Neural cell (in vitro differentiated cells): ENCODE results near the gene IGF1R. TPM values are rescaled to one million over a fixed set of nuclear protein-coding genes. Genes with fewer than 3 reads are reported as not detected.
"Not testable (repeated sequence)": the region's sequence is repeated elsewhere in the genome, so short reads cannot be mapped to it uniquely, and the experiment has no call there.

ENCODE experiments used
- H2AFZ ChIP-seq: fragments of 200-600, 300-800 bp; sonication (generic), shearing (Covaris generic); 2 replicates; pipeline ENCODE4 v1.6.0; 2014; ENCODE audit warnings: low read depth, mild to moderate bottlenecking, antibody characterized with exemption, low read length, moderate library complexity
- H3F3A ChIP-seq: fragments of 200-600 bp; shearing (Covaris generic); 2 replicates; pipeline ENCODE4 v1.6.1; 2016; ENCODE audit warnings: mild to moderate bottlenecking, moderate library complexity, mixed read lengths, antibody characterized with exemption, low read length; ENCODE audit not compliant: insufficient read depth, poor library complexity, severe bottlenecking
- H3K27ac ChIP-seq: fragments of 200-600, 300-800 bp; sonication (generic), shearing (Covaris generic); 2 replicates; pipeline ENCODE4 v1.5.1; 2014; ENCODE audit warnings: mild to moderate bottlenecking, low read length, moderate library complexity
- H3K27me3 ChIP-seq: fragments of 300-800, 200-600 bp; sonication (generic), shearing (Covaris generic); 2 replicates; pipeline ENCODE4 v1.6.0; 2014; ENCODE audit warnings: mild to moderate bottlenecking, low read depth, low read length, moderate library complexity; ENCODE audit not compliant: insufficient read depth
- H3K36me3 ChIP-seq: fragments of 300-800, 200-600 bp; sonication (generic), shearing (Covaris generic); 2 replicates; pipeline ENCODE4 v1.5.1; 2014; ENCODE audit warnings: mild to moderate bottlenecking, antibody characterized with exemption, low read length, moderate library complexity; ENCODE audit not compliant: insufficient read depth
- H3K4me2 ChIP-seq: fragments of 300-800, 200-600 bp; sonication (generic), shearing (Covaris generic); 2 replicates; pipeline ENCODE4 v1.6.0; 2014; ENCODE audit warnings: mild to moderate bottlenecking, low read length
- H3K4me3 ChIP-seq: fragments of 300-800, 200-600 bp; sonication (generic), shearing (Covaris generic); 2 replicates; pipeline ENCODE4 v1.5.1; 2014; ENCODE audit warnings: mild to moderate bottlenecking, low read length, moderate library complexity
- H3K79me2 ChIP-seq: fragments of 200-600 bp; shearing (Covaris generic); replicated peaks from 2 replicates; pipeline ENCODE4 v1.6.0; 2014; ENCODE audit warnings: mild to moderate bottlenecking, low read length, moderate library complexity; ENCODE audit not compliant: insufficient read depth
- H3K9ac ChIP-seq: fragments of 300-800, 200-600 bp; sonication (generic), shearing (Covaris generic); 2 replicates; pipeline ENCODE4 v1.6.1; 2016; ENCODE audit warnings: mild to moderate bottlenecking, low read length, mixed read lengths
- H3K9me2 ChIP-seq: fragments of 200-600 bp; shearing (Covaris generic); 2 replicates; pipeline ENCODE4 v1.6.1; 2016; ENCODE audit warnings: mild to moderate bottlenecking, low read length, mixed read lengths; ENCODE audit not compliant: insufficient read depth
- H3K9me3 ChIP-seq: fragments of 200-600, 300-800 bp; sonication (generic), shearing (Covaris generic); 2 replicates; pipeline ENCODE4 v1.6.1; 2016; ENCODE audit warnings: mild to moderate bottlenecking, mixed run types, low read length, moderate library complexity, mixed read lengths
- H4K20me1 ChIP-seq: fragments of 200-600 bp; shearing (Covaris generic); 2 replicates; pipeline ENCODE4 v1.6.1; 2016; ENCODE audit warnings: mild to moderate bottlenecking, mixed run types; ENCODE audit not compliant: insufficient read depth
- CTCF ChIP-seq: fragments of 450-650 bp; IDR thresholded peaks from 2 replicates; pipeline ENCODE4 v1.5.1; 2014; ENCODE audit warnings: antibody characterized with exemption, mild to moderate bottlenecking, moderate library complexity; ENCODE audit not compliant: poor library complexity, severe bottlenecking
- EP300 ChIP-seq: fragments of 450-650 bp; conservative IDR thresholded peaks from 2 replicates; pipeline ENCODE4 v1.6.1; 2014; ENCODE audit warnings: antibody characterized with exemption, mild to moderate bottlenecking, moderate library complexity; ENCODE audit not compliant: poor library complexity, severe bottlenecking
- EZH2 ChIP-seq: fragments of 200-600, 300-800 bp; shearing (Covaris generic), sonication (generic); IDR thresholded peaks from 2 replicates; pipeline ENCODE4 v1.6.1; 2014; ENCODE audit warnings: antibody characterized with exemption, low read length, borderline replicate concordance, mild to moderate bottlenecking; ENCODE audit not compliant: insufficient read depth, poor library complexity, severe bottlenecking
- MXI1 ChIP-seq: fragments of 450-650 bp; conservative IDR thresholded peaks from 2 replicates; pipeline ENCODE4 v1.6.1; 2014; ENCODE audit warnings: antibody characterized with exemption, mild to moderate bottlenecking; ENCODE audit not compliant: poor library complexity, severe bottlenecking
- POLR2AphosphoS5 ChIP-seq: IDR thresholded peaks from 2 replicates; pipeline ENCODE4 v1.6.1; 2012
- RAD21 ChIP-seq: fragments of 450-650 bp; conservative IDR thresholded peaks from 2 replicates; pipeline ENCODE4 v1.6.1; 2014; ENCODE audit warnings: antibody characterized with exemption, mild to moderate bottlenecking, moderate library complexity
- REST ChIP-seq: IDR thresholded peaks from 2 replicates; pipeline ENCODE4 v1.6.1; 2012; ENCODE audit warnings: borderline replicate concordance
- SMC3 ChIP-seq: fragments of 450-650 bp; conservative IDR thresholded peaks from 2 replicates; pipeline ENCODE4 v1.6.1; 2014; ENCODE audit warnings: antibody characterized with exemption, mild to moderate bottlenecking, moderate library complexity; ENCODE audit not compliant: poor library complexity
- TAF1 ChIP-seq: IDR thresholded peaks from 2 replicates; pipeline ENCODE4 v1.6.1; 2012; ENCODE audit warnings: low read depth
- polyA plus RNA-seq: library from polyadenylated mRNA; depleted of rRNA; stranded (reverse); fragments of >200 nt; gene quantifications from 2 replicates; pipeline ENCODE4 v1.2.3, GENCODE V29; 2014

IGF1R gene
- polyA plus RNA-seq, 1 donor from 2014 or later: 10.9 TPM

GRCh38 chr15:98616397-98616796, 31.9 kb upstream of the IGF1R start:
- Histone ChIP-seq H3K4me2 (no peak overlapping the region), H2AFZ (no peak overlapping the region), H3F3A (no peaks in the 10 kb centered on the region), H3K27ac (no peak overlapping the region), H3K36me3 (no peaks in the 10 kb centered on the region), H3K9me3 (no peaks in the 10 kb centered on the region), H3K4me3 (no peak overlapping the region), H3K9ac (no peak overlapping the region), H3K27me3 (no peaks in the 10 kb centered on the region), H3K79me2 (no peaks in the 10 kb centered on the region), H4K20me1 (no peaks in the 10 kb centered on the region), H3K9me2 (no peaks in the 10 kb centered on the region)
- TF ChIP-seq SMC3 (no peak), EP300 (no peak), POLR2AphosphoS5 (no peak)

GRCh38 chr15:98617328-98617980, 30.9 kb upstream of the IGF1R start:
- H4K20me1 ChIP-seq: no peaks in the 10 kb centered on the region
- no peaks in the 10 kb centered on the region for H3K79me2 ChIP-seq
- H3K9me3 ChIP-seq: no peaks in the 10 kb centered on the region
- no peaks in the 10 kb centered on the region for H3K27me3 ChIP-seq
- no peaks in the 10 kb centered on the region for H3K36me3 ChIP-seq
- H3K9ac ChIP-seq: no peak overlapping the region
- TF ChIP-seq SMC3 (no peak), TAF1 (no peak), MXI1 (no peak), RAD21 (no peak), REST (no peak), CTCF (no peak), EP300 (no peak), EZH2 (no peak), POLR2AphosphoS5 (no peak)
- H3K9me2 ChIP-seq: no peaks in the 10 kb centered on the region
- no peak overlapping the region for H3K4me3 ChIP-seq
- H3K4me2 ChIP-seq: no peak overlapping the region
- no peaks in the 10 kb centered on the region for H3F3A ChIP-seq
- no peak overlapping the region for H2AFZ ChIP-seq
- no peak overlapping the region for H3K27ac ChIP-seq

- not testable (repeated sequence) for H3F3A ChIP-seq, H3K27ac ChIP-seq, H3K36me3 ChIP-seq, H2AFZ ChIP-seq, H3K27me3 ChIP-seq, H3K9me3 ChIP-seq, H4K20me1 ChIP-seq, H3K9ac ChIP-seq, H3K79me2 ChIP-seq, H3K4me2 ChIP-seq, H3K4me3 ChIP-seq, H3K9me2 ChIP-seq
These were observed 29.8 kb upstream of the IGF1R start for GRCh38 chr15:98618576-98618975.
